ENCODE measurements around the gene UBASH3B. TPM values are rescaled to one million over a fixed set of nuclear protein-coding genes. Genes with fewer than 3 reads are reported as not detected.

Gene UBASH3B
- polyA plus RNA-seq, 2 donors: 0.69 to 0.91 TPM

DNA sequence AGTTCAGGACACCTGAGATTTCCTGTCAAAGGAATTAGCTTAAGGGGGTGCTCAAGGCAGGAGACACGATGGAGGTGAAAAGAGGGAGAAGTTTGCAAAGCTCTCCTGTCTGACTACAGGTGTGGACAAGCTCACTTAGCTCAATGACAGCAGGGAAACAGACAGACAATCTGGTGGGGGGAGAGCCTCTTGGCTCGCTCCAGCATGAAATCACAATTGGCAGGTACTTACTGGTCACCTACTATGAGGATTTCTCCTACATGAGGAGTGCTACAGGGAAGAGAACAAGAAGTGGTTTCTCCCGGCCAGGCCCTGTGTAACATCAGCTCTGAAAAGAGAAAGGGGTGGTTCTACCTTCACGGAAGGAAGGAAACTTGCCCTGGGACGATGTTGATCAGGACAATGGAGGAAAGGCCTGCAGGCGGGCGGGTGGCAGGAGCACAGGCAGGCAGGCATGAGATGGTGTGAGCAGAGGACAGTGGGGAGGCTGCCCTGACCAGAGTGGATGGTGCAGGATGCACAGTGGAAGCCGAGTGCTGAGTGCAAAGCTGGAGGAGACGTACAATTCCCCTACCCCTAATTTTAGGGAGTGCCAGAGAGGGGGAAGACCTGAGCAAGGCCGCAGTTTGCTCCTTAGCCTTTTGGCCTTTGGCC lies 124.9 kb downstream of the UBASH3B start:
- H3K4me3 ChIP-seq (ENCODE audit: low read depth in 1 of 2, low read length in 2 of 2): no peak overlapping the region
- H3K36me3 ChIP-seq (ENCODE audit: control insufficient read depth in 2 of 2, insufficient read depth in 2 of 2, low read length in 1 of 2): peaks cover 0 to 2% of the 10 kb centered on the region in 2 donors
- H3K27ac ChIP-seq (ENCODE audit: low read depth in 2 of 2, low read length in 1 of 2): no peak overlapping the region
- H3K27me3 ChIP-seq (ENCODE audit: control insufficient read depth in 1 of 2, insufficient read depth in 2 of 2, low read length in 2 of 2): no peaks in the 10 kb centered on the region
- H3K9me3 ChIP-seq (ENCODE audit: control insufficient read depth in 2 of 2, insufficient read depth in 1 of 2, low read depth in 1 of 2, low read length in 1 of 2): no peaks in the 10 kb centered on the region
- no peaks in the 10 kb centered on the region for H3K4me1 ChIP-seq (ENCODE audit: control insufficient read depth in 2 of 2, insufficient read depth in 2 of 2, low read length in 1 of 2)
- 81 to 88% methylated on average over 10 of the region's 10 CpGs for WGBS, 2 donors

- no peak overlapping the region for H3K27ac ChIP-seq (ENCODE audit: low read depth in 2 of 2, low read length in 1 of 2)
- H3K9me3 ChIP-seq (ENCODE audit: control insufficient read depth in 2 of 2, insufficient read depth in 1 of 2, low read depth in 1 of 2, low read length in 1 of 2): no peaks in the 10 kb centered on the region
- no peaks in the 10 kb centered on the region for H3K27me3 ChIP-seq (ENCODE audit: control insufficient read depth in 1 of 2, insufficient read depth in 2 of 2, low read length in 2 of 2)
- no peaks in the 10 kb centered on the region for H3K4me1 ChIP-seq (ENCODE audit: control insufficient read depth in 2 of 2, insufficient read depth in 2 of 2, low read length in 1 of 2)
- peaks cover 0 to 2% of the 10 kb centered on the region in 2 donors for H3K36me3 ChIP-seq (ENCODE audit: control insufficient read depth in 2 of 2, insufficient read depth in 2 of 2, low read length in 1 of 2)
- WGBS, 2 donors: 19 to 22% methylated on average over 12 of the region's 12 CpGs
- no peak overlapping the region for H3K4me3 ChIP-seq (ENCODE audit: low read depth in 1 of 2, low read length in 2 of 2)
Measured at GRCh38 chr11:122781378-122782195, 126.1 kb downstream of the UBASH3B start.

- 97 to 100% methylated on average over 2 of the region's 2 CpGs for WGBS, 2 donors
- Histone ChIP-seq H3K27ac (ENCODE audit: low read depth in 2 of 2, low read length in 1 of 2) (no peak overlapping the region), H3K4me3 (ENCODE audit: low read depth in 1 of 2, low read length in 2 of 2) (no peak overlapping the region)
Measured at GRCh38 chr11:122782222-122782621, 126.7 kb downstream of the UBASH3B start.

DNA sequence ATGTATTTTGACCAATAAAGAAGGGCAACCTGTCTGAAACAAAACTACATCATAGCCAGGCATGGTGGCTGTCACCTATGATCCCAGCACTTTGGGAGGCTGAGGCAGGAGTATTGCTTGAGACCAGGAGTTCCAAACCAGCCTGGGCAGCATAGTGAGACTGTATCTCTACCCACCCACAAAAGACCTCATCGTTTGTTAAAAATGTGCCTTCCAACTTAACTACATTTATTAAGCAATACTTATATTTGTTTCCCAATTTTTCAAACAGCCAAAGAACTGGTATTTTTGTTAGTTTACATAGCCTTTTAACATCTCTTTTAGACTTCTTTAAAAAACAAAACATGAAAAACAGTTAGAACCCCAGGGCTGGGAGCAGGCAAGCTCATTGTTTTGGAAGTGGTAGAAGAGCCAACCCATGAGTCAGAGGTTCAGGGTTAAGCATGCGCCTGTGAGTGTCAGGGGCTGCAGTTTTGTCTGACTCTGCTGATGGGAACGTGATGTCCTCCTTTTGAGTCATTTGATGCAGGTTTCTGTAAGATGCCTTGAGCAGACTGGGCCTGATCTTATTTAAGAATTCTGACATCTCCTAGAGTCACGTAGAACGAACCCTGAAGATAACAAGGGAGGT lies 128.9 kb downstream of the UBASH3B start:
- Histone ChIP-seq H3K36me3 (ENCODE audit: control insufficient read depth in 2 of 2, insufficient read depth in 2 of 2, low read length in 1 of 2) (peaks cover 0 to 2% of the 10 kb centered on the region in 2 donors), H3K9me3 (ENCODE audit: control insufficient read depth in 2 of 2, insufficient read depth in 1 of 2, low read depth in 1 of 2, low read length in 1 of 2) (no peaks in the 10 kb centered on the region), H3K4me3 (ENCODE audit: low read depth in 1 of 2, low read length in 2 of 2) (no peak overlapping the region), H3K4me1 (ENCODE audit: control insufficient read depth in 2 of 2, insufficient read depth in 2 of 2, low read length in 1 of 2) (no peaks in the 10 kb centered on the region), H3K27ac (ENCODE audit: low read depth in 2 of 2, low read length in 1 of 2) (no peak overlapping the region), H3K27me3 (ENCODE audit: control insufficient read depth in 1 of 2, insufficient read depth in 2 of 2, low read length in 2 of 2) (no peaks in the 10 kb centered on the region)
- 42% methylated on average over 5 of the region's 5 CpGs for WGBS, 2 donors

More at GRCh38 chr11:122782222-122782621, 126.7 kb downstream of the UBASH3B start:
- H3K27me3 ChIP-seq (ENCODE audit: control insufficient read depth in 1 of 2, insufficient read depth in 2 of 2, low read length in 2 of 2): no peaks in the 10 kb centered on the region
- no peaks in the 10 kb centered on the region for H3K9me3 ChIP-seq (ENCODE audit: control insufficient read depth in 2 of 2, insufficient read depth in 1 of 2, low read depth in 1 of 2, low read length in 1 of 2)
- no peaks in the 10 kb centered on the region for H3K4me1 ChIP-seq (ENCODE audit: control insufficient read depth in 2 of 2, insufficient read depth in 2 of 2, low read length in 1 of 2)
- H3K36me3 ChIP-seq (ENCODE audit: control insufficient read depth in 2 of 2, insufficient read depth in 2 of 2, low read length in 1 of 2): peaks cover 0 to 2% of the 10 kb centered on the region in 2 donors

GRCh38 chr11:122785031-122785541 lies 129.6 kb downstream of the UBASH3B start:
- no peak overlapping the region for H3K27ac ChIP-seq (ENCODE audit: low read depth in 2 of 2, low read length in 1 of 2)
- H3K9me3 ChIP-seq (ENCODE audit: control insufficient read depth in 2 of 2, insufficient read depth in 1 of 2, low read depth in 1 of 2, low read length in 1 of 2): no peaks in the 10 kb centered on the region
- 60 to 78% methylated on average over 13 of the region's 13 CpGs for WGBS, 2 donors
- peaks cover 0 to 2% of the 10 kb centered on the region in 2 donors for H3K36me3 ChIP-seq (ENCODE audit: control insufficient read depth in 2 of 2, insufficient read depth in 2 of 2, low read length in 1 of 2)
- no peak overlapping the region for H3K4me3 ChIP-seq (ENCODE audit: low read depth in 1 of 2, low read length in 2 of 2)
- no peaks in the 10 kb centered on the region for H3K27me3 ChIP-seq (ENCODE audit: control insufficient read depth in 1 of 2, insufficient read depth in 2 of 2, low read length in 2 of 2)
- no peaks in the 10 kb centered on the region for H3K4me1 ChIP-seq (ENCODE audit: control insufficient read depth in 2 of 2, insufficient read depth in 2 of 2, low read length in 1 of 2)

DNA sequence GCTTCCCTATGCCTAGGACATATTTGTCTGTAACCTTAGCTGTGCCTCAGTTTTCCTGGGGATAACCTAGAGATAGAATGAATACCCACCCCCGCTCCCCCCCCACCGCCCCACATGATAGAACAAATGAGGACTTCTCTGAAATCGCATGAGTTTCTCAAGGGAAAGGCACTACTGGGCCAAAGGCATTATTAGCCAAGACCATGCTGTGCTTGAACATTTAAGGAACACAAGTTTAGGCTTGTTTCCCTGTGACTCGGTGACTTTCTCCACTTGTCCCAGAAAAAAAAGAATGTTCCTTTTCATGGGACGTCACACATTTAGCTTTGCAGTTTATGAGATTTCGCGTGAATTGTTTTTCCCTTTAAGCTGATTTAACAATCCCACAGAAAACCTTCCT lies 131.4 kb downstream of the UBASH3B start:
- no peaks in the 10 kb centered on the region for H3K27me3 ChIP-seq (ENCODE audit: control insufficient read depth in 1 of 2, insufficient read depth in 2 of 2, low read length in 2 of 2)
- H3K4me3 ChIP-seq (ENCODE audit: low read depth in 1 of 2, low read length in 2 of 2): no peak overlapping the region
- peaks cover 0 to 2% of the 10 kb centered on the region in 2 donors for H3K36me3 ChIP-seq (ENCODE audit: control insufficient read depth in 2 of 2, insufficient read depth in 2 of 2, low read length in 1 of 2)
- H3K27ac ChIP-seq (ENCODE audit: low read depth in 2 of 2, low read length in 1 of 2): no peak overlapping the region
- H3K9me3 ChIP-seq (ENCODE audit: control insufficient read depth in 2 of 2, insufficient read depth in 1 of 2, low read depth in 1 of 2, low read length in 1 of 2): no peaks in the 10 kb centered on the region
- WGBS, 2 donors: 70 to 81% methylated on average over 7 of the region's 7 CpGs
- H3K4me1 ChIP-seq (ENCODE audit: control insufficient read depth in 2 of 2, insufficient read depth in 2 of 2, low read length in 1 of 2): no peaks in the 10 kb centered on the region

DNA sequence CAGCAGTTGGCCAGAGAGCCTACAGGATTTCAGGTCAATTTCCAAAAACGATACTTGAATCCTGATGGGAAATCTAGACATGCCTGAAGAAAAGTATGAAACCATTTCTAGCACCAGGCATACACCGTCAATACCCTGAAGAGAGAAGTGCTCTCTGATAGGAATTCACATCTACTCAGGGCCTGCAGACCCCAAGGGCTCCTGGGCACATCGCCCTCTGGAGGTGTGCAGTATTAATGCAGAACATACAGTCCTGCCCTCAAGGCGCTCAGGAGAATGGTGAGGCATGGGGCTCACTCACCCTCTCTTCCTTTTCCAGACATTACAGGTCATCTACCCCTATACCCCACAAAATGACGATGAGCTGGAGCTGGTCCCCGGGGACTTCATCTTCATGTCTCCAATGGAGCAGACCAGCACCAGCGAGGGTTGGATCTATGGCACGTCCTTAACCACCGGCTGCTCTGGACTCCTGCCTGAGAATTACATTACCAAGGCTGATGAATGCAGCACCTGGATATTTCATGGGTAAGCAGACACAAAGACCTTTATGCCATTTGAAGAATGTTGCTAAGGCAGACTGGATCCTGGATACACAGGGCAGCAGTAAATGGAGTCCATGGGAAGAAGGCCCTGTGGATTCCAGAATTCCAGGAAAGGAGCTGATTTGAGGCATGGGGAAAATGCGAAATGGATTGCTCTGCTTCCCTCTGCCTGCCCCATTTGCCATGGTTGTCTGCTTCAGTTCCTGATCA lies 133.4 kb downstream of the UBASH3B start:
- 95 to 96% methylated on average over 10 of the region's 10 CpGs for WGBS, 2 donors
- Histone ChIP-seq H3K27ac (ENCODE audit: low read depth in 2 of 2, low read length in 1 of 2) (no peak overlapping the region), H3K9me3 (ENCODE audit: control insufficient read depth in 2 of 2, insufficient read depth in 1 of 2, low read depth in 1 of 2, low read length in 1 of 2) (no peaks in the 10 kb centered on the region), H3K27me3 (ENCODE audit: control insufficient read depth in 1 of 2, insufficient read depth in 2 of 2, low read length in 2 of 2) (no peaks in the 10 kb centered on the region), H3K4me3 (ENCODE audit: low read depth in 1 of 2, low read length in 2 of 2) (no peak overlapping the region), H3K36me3 (ENCODE audit: control insufficient read depth in 2 of 2, insufficient read depth in 2 of 2, low read length in 1 of 2) (no peaks in the 10 kb centered on the region), H3K4me1 (ENCODE audit: control insufficient read depth in 2 of 2, insufficient read depth in 2 of 2, low read length in 1 of 2) (no peaks in the 10 kb centered on the region)

- Histone ChIP-seq H3K27ac (ENCODE audit: low read depth in 2 of 2, low read length in 1 of 2) (no peak overlapping the region), H3K4me3 (ENCODE audit: low read depth in 1 of 2, low read length in 2 of 2) (no peak overlapping the region), H3K4me1 (ENCODE audit: control insufficient read depth in 2 of 2, insufficient read depth in 2 of 2, low read length in 1 of 2) (no peaks in the 10 kb centered on the region), H3K36me3 (ENCODE audit: control insufficient read depth in 2 of 2, insufficient read depth in 2 of 2, low read length in 1 of 2) (peaks cover 0 to 2% of the 10 kb centered on the region in 2 donors), H3K27me3 (ENCODE audit: control insufficient read depth in 1 of 2, insufficient read depth in 2 of 2, low read length in 2 of 2) (no peaks in the 10 kb centered on the region), H3K9me3 (ENCODE audit: control insufficient read depth in 2 of 2, insufficient read depth in 1 of 2, low read depth in 1 of 2, low read length in 1 of 2) (no peaks in the 10 kb centered on the region)
- 95 to 96% methylated on average over 3 of the region's 3 CpGs for WGBS, 2 donors
Measured at GRCh38 chr11:122789907-122790306, 134.4 kb downstream of the UBASH3B start.

DNA sequence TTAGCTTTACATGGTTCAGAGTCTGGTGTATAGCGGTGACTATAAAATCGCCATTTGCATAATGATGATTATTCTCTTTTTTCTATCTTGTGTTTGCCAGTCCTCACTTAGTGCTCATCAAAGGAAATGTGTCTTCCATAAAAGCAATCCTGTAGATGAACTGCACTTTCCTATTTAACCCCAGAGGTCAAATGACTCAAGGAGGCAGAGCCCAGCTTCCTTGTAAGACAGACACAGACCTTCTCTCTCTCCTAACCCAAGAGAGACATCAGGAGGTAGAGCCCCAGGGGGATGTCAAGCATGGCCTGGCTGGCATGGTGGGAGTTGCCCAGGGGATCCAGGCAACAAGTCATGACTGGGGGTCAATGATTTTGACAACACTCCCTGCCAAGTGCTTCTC lies 135.9 kb downstream of the UBASH3B start:
- H3K36me3 ChIP-seq (ENCODE audit: control insufficient read depth in 2 of 2, insufficient read depth in 2 of 2, low read length in 1 of 2): peaks cover 0 to 2% of the 10 kb centered on the region in 2 donors
- no peak overlapping the region for H3K27ac ChIP-seq (ENCODE audit: low read depth in 2 of 2, low read length in 1 of 2)
- H3K9me3 ChIP-seq (ENCODE audit: control insufficient read depth in 2 of 2, insufficient read depth in 1 of 2, low read depth in 1 of 2, low read length in 1 of 2): no peaks in the 10 kb centered on the region

More for the DNA sequence above, 135.9 kb downstream of the UBASH3B start:
- 95 to 98% methylated on average over 2 of the region's 2 CpGs for WGBS, 2 donors
- H3K4me1 ChIP-seq (ENCODE audit: control insufficient read depth in 2 of 2, insufficient read depth in 2 of 2, low read length in 1 of 2): no peaks in the 10 kb centered on the region
- no peak overlapping the region for H3K4me3 ChIP-seq (ENCODE audit: low read depth in 1 of 2, low read length in 2 of 2)
- no peaks in the 10 kb centered on the region for H3K27me3 ChIP-seq (ENCODE audit: control insufficient read depth in 1 of 2, insufficient read depth in 2 of 2, low read length in 2 of 2)

All from esophagus (tissue), 2 donors.